ENCODE measurements around the gene GRIA1.

The GRIA1 gene

DNA sequence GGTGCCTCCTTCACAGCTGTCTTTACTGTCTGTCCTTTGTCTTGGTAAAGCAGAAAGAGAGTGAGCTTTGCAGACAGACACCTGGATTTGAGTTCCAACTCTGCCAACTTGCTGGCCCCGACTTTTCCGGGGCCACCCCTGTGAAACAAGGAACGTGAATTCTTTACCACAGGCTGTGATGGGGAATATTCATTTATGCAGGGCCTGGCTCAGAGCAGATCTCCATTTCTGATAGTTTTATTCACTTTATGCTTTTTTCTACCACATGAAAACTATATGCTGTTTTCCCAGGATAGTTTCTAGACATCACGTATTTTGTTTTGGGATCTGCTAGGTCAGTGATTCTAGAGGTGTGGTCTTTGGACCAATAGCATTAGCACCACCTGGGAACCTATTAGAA is 211.8 kb downstream of the GRIA1 start:
- H3K4me1 ChIP-seq (ENCODE audit: insufficient read depth, poor library complexity, severe bottlenecking) = no peaks in the 10 kb centered on the region
- ATAC-seq (ENCODE audit: low read depth) = no peak
- no peaks in the 10 kb centered on the region for H3K27me3 ChIP-seq (ENCODE audit: insufficient read depth, poor library complexity, severe bottlenecking)
- DNase-seq (ENCODE audit: low spot score) = no peak
- no peak overlapping the region for H3K27ac ChIP-seq (ENCODE audit: poor library complexity, severe bottlenecking)
- TF ChIP-seq, protein P1, sequence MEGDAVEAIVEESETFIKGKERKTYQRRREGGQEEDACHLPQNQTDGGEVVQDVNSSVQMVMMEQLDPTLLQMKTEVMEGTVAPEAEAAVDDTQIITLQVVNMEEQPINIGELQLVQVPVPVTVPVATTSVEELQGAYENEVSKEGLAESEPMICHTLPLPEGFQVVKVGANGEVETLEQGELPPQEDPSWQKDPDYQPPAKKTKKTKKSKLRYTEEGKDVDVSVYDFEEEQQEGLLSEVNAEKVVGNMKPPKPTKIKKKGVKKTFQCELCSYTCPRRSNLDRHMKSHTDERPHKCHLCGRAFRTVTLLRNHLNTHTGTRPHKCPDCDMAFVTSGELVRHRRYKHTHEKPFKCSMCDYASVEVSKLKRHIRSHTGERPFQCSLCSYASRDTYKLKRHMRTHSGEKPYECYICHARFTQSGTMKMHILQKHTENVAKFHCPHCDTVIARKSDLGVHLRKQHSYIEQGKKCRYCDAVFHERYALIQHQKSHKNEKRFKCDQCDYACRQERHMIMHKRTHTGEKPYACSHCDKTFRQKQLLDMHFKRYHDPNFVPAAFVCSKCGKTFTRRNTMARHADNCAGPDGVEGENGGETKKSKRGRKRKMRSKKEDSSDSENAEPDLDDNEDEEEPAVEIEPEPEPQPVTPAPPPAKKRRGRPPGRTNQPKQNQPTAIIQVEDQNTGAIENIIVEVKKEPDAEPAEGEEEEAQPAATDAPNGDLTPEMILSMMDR (IDR thresholded peaks at IDR 0.05; ENCODE audit: poor library complexity, severe bottlenecking) = no peak
- H3K9me3 ChIP-seq (ENCODE audit: severe bottlenecking) = no peaks in the 10 kb centered on the region
- H3K36me3 ChIP-seq (ENCODE audit: low read depth) = no peaks in the 10 kb centered on the region
- H3K4me3 ChIP-seq (ENCODE audit: severe bottlenecking) = no peak overlapping the region

DNA sequence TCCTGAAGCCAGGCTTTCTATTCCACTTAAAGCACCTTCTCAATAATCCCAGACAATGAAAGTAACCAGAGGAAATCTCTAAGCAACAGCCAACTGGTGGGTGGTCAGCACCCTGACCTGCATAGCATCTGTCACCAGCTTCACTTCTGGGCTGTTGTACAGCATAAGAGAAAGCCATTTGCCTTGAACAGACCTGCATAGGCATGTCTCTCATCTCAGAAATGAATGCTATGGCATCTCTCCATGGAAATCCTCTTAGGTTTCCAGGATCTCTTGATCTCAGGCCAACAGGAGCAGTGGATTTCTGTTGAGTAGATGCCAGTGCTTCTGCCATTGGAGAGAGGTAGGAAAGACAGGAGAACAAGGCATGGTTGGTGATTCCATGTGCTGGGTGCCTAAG is 213.6 kb downstream of the GRIA1 start:
- no peak for DNase-seq (ENCODE audit: low spot score)
- Histone ChIP-seq H3K27ac (ENCODE audit: poor library complexity, severe bottlenecking) (no peak overlapping the region), H3K4me1 (ENCODE audit: insufficient read depth, poor library complexity, severe bottlenecking) (no peaks in the 10 kb centered on the region), H3K27me3 (ENCODE audit: insufficient read depth, poor library complexity, severe bottlenecking) (no peaks in the 10 kb centered on the region), H3K4me3 (ENCODE audit: severe bottlenecking) (no peak overlapping the region), H3K36me3 (ENCODE audit: low read depth) (no peaks in the 10 kb centered on the region), H3K9me3 (ENCODE audit: severe bottlenecking) (no peaks in the 10 kb centered on the region)
- TF ChIP-seq, protein P1 (IDR thresholded peaks at IDR 0.05; ENCODE audit: poor library complexity, severe bottlenecking) = no peak
- no peak for ATAC-seq (ENCODE audit: low read depth)

DNA sequence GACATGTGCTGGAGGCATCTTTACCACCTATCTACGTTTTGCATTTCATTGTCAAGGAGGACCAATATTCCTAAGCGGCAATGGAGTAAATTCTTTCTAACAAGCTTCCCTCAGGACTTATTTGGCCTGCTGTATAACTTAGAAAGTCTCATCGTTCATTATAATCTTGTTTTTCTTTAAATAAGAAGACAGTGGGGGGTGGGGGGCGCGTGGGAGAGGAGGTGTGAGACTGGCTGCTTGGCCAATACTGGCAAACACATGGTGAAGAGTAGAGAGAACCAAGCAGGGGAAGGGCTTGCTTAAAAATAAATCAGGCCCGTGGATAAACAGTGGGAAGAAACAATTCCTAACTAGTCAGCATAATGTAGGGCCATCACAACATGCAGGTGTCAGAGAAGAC is 217.2 kb downstream of the GRIA1 start:
- H3K4me3 ChIP-seq (ENCODE audit: severe bottlenecking) = no peak overlapping the region
- no peaks in the 10 kb centered on the region for H3K9me3 ChIP-seq (ENCODE audit: severe bottlenecking)
- no peaks in the 10 kb centered on the region for H3K27me3 ChIP-seq (ENCODE audit: insufficient read depth, poor library complexity, severe bottlenecking)
- no peak overlapping the region for H3K27ac ChIP-seq (ENCODE audit: poor library complexity, severe bottlenecking)
- no peak for ATAC-seq (ENCODE audit: low read depth)
- TF ChIP-seq, protein P1 (IDR thresholded peaks at IDR 0.05; ENCODE audit: poor library complexity, severe bottlenecking) = no peak
- no peak for DNase-seq (ENCODE audit: low spot score)
- H3K36me3 ChIP-seq (ENCODE audit: low read depth) = no peaks in the 10 kb centered on the region
- H3K4me1 ChIP-seq (ENCODE audit: insufficient read depth, poor library complexity, severe bottlenecking) = no peaks in the 10 kb centered on the region

DNA sequence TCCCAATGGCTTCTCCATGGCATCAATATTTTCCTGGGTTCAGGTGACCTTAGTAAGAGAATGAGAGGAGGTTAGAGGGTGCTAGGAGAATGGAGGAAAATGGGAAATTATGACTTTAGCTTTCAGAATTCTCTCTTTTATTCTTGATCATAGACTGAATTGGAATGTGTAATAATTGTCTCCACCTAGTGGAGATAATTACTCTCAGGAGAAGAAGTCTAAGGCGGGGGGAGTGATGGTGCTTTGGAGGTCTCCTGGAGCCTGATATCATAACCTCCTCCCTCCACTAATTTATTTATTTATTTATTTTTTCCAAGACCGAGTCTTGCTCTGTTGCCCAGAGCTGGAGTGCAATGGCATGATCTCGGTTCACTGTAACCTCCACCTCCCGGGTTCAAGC is 221.3 kb downstream of the GRIA1 start:
- Histone ChIP-seq H3K27me3 (ENCODE audit: insufficient read depth, poor library complexity, severe bottlenecking) (no peaks in the 10 kb centered on the region), H3K36me3 (ENCODE audit: low read depth) (no peaks in the 10 kb centered on the region), H3K9me3 (ENCODE audit: severe bottlenecking) (no peaks in the 10 kb centered on the region), H3K27ac (ENCODE audit: poor library complexity, severe bottlenecking) (no peak overlapping the region), H3K4me1 (ENCODE audit: insufficient read depth, poor library complexity, severe bottlenecking) (no peaks in the 10 kb centered on the region), H3K4me3 (ENCODE audit: severe bottlenecking) (no peak overlapping the region)
- no peak for ATAC-seq (ENCODE audit: low read depth)
- no peak for DNase-seq (ENCODE audit: low spot score)
- TF ChIP-seq, protein P1 (IDR thresholded peaks at IDR 0.05; ENCODE audit: poor library complexity, severe bottlenecking) = peak; percentile 20

DNA sequence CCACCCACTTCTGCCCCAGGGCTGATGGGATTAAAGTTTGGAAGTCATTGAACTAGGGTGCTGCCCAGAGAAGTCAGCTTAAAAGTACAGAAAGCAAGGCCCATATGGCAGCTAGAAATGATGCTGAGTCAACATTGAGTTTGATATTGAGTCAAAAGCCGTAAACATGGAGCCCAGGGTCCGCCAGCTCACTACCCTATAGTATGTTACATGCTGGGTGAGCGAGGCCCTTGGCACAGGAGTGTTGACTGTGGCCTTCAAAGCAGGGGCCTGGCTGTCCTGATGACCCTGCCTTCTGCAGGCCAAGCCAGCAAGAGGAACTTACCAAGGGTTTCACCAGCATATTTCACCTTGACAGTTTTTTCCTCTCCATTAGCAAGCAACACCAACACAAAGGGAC is 222.5 kb downstream of the GRIA1 start:
- H3K4me1 ChIP-seq (ENCODE audit: insufficient read depth, poor library complexity, severe bottlenecking) = no peaks in the 10 kb centered on the region

More for the DNA sequence above, 222.5 kb downstream of the GRIA1 start:
- no peak for ATAC-seq (ENCODE audit: low read depth)
- H3K9me3 ChIP-seq (ENCODE audit: severe bottlenecking) = no peaks in the 10 kb centered on the region
- H3K27me3 ChIP-seq (ENCODE audit: insufficient read depth, poor library complexity, severe bottlenecking) = no peaks in the 10 kb centered on the region
- no peak for DNase-seq (ENCODE audit: low spot score)
- H3K4me3 ChIP-seq (ENCODE audit: severe bottlenecking) = no peak overlapping the region
- H3K27ac ChIP-seq (ENCODE audit: poor library complexity, severe bottlenecking) = no peak overlapping the region
- TF ChIP-seq, protein P1 (IDR thresholded peaks at IDR 0.05; ENCODE audit: poor library complexity, severe bottlenecking) = no peak
- no peaks in the 10 kb centered on the region for H3K36me3 ChIP-seq (ENCODE audit: low read depth)
